ENCODE data around the gene CPO. TPM values are rescaled to one million over a fixed set of nuclear protein-coding genes. Genes with fewer than 3 reads are reported as not detected.

CPO gene
- total RNA-seq, 1 experiment from 2014 or later, result 0.32 TPM

DNA sequence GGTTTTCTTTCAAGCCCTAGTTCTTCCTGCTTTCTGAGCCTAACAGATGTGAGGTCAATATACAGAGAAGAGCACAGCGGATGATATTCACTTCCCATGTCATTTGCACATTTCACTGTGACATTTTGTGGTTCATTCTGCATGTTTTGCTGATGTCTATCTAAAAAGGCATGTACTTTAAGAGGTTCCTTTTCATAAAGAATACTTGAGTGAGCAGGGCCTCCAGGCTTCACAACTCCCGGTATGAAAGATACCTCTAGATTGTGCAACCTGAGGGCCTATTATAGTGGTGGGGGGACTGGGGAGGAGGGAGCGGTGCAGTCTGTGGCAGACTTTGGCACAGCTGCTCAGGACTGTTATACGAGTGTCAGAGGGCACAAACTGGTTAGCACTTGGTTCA lies 54.6 kb downstream of the CPO start:
- Histone ChIP-seq H3K79me2 (ENCODE audit: insufficient read depth, low read length) (no peaks in the 10 kb centered on the region), H3K4me1 (ENCODE audit: control insufficient read depth in 1 of 2, insufficient read depth in 2 of 2, low read length in 2 of 2) (peaks cover 0 to 4% of the 10 kb centered on the region in 2 experiments; a peak in 2 of 4 replicates), H3K4me3 (replicated peaks in 1 of 2; ENCODE audit: low read depth in 1 of 2, low read length in 2 of 2) (no peak overlapping the region), H3K9ac (ENCODE audit: low read length) (no peak overlapping the region), H3K9me2 (ENCODE audit: insufficient read depth) (no peaks in the 10 kb centered on the region), H4K20me1 (ENCODE audit: insufficient read depth) (no peaks in the 10 kb centered on the region), H3K27ac (ENCODE audit: low read depth, low read length) (no peak overlapping the region), H3K9me3 (ENCODE audit: control insufficient read depth in 1 of 2, insufficient read depth in 1 of 2, low read depth in 1 of 2, low read length in 2 of 2) (no peaks in the 10 kb centered on the region), H3K4me2 (ENCODE audit: low read length) (no peak overlapping the region), H2AFZ (ENCODE audit: low read depth, low read length, poor library complexity, severe bottlenecking) (no peak overlapping the region), H3K27me3 (ENCODE audit: insufficient read depth, low read length) (no peaks in the 10 kb centered on the region), H3K36me3 (ENCODE audit: control insufficient read depth in 1 of 2, insufficient read depth in 2 of 2, low read length in 2 of 2) (no peaks in the 10 kb centered on the region)
- BruUV-seq (replicated peaks), result no TSS peak
- ChIA-PET RAD21 (ENCODE audit: low non-redundant PET in 1 of 2, low total read pairs in 2 of 2, uncharacterized antibody in 2 of 2, unreplicated experiment in 2 of 2) (no interaction called here), POLR2A (no interaction called here), CTCF (interaction anchor here (1.6 kb wide), 1 partner anchor 15 kb away, joined by 5 read pairs; no protein-coding TSS in a partner anchor)
- intact Hi-C loops (cut with micrococcal nuclease), result no loop called here
- ATAC-seq, result no peak
- no peak for DNase-seq (ENCODE audit: low read depth, low spot score)
- TF ChIP-seq EGR1 (IDR thresholded peaks at IDR 0.05; ENCODE audit: low read depth) (no peak), CEBPB (IDR thresholded peaks at IDR 0.05; ENCODE audit: low read depth) (no peak), SIN3A (IDR thresholded peaks at IDR 0.05; ENCODE audit: low read depth) (no peak), POLR2A (IDR thresholded peaks at IDR 0.05; ENCODE audit: borderline replicate concordance, extremely low read depth, insufficient read depth, insufficient read length) (no peak), SRF (IDR thresholded peaks at IDR 0.05; ENCODE audit: low read depth) (no peak), SP1 (IDR thresholded peaks at IDR 0.05; ENCODE audit: low read depth) (no peak), EZH2 (IDR thresholded peaks at IDR 0.05) (no peak), RAD21 (IDR thresholded peaks at IDR 0.05; ENCODE audit: low read depth) (no peak), CBX3 (IDR thresholded peaks at IDR 0.05; ENCODE audit: low read depth) (no peak), ZNF274 (IDR thresholded peaks at IDR 0.05; ENCODE audit: low read depth, low read length) (no peak), EZH2phosphoT487 (IDR thresholded peaks at IDR 0.05; ENCODE audit: borderline replicate concordance) (no peak), ELF1 (IDR thresholded peaks at IDR 0.05; ENCODE audit: borderline replicate concordance, low read depth) (no peak), JUND (IDR thresholded peaks at IDR 0.05) (no peak), YY1 (IDR thresholded peaks at IDR 0.05; ENCODE audit: extremely low read depth, insufficient replicate concordance, low read depth, low read length) (no peak), FOSL1 (IDR thresholded peaks at IDR 0.05; ENCODE audit: low read depth) (no peak)
- TF ChIP-seq, protein P1, sequence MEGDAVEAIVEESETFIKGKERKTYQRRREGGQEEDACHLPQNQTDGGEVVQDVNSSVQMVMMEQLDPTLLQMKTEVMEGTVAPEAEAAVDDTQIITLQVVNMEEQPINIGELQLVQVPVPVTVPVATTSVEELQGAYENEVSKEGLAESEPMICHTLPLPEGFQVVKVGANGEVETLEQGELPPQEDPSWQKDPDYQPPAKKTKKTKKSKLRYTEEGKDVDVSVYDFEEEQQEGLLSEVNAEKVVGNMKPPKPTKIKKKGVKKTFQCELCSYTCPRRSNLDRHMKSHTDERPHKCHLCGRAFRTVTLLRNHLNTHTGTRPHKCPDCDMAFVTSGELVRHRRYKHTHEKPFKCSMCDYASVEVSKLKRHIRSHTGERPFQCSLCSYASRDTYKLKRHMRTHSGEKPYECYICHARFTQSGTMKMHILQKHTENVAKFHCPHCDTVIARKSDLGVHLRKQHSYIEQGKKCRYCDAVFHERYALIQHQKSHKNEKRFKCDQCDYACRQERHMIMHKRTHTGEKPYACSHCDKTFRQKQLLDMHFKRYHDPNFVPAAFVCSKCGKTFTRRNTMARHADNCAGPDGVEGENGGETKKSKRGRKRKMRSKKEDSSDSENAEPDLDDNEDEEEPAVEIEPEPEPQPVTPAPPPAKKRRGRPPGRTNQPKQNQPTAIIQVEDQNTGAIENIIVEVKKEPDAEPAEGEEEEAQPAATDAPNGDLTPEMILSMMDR (IDR thresholded peaks at IDR 0.05 in 2 of 3, conservative IDR thresholded peaks at IDR 0.05 in 1 of 3; ENCODE audit: borderline replicate concordance in 1 of 3, insufficient read depth in 1 of 3, low read depth in 2 of 3, low read length in 2 of 3), result no peak
- TF ChIP-seq, protein P2, sequence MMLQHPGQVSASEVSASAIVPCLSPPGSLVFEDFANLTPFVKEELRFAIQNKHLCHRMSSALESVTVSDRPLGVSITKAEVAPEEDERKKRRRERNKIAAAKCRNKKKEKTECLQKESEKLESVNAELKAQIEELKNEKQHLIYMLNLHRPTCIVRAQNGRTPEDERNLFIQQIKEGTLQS (IDR thresholded peaks at IDR 0.05), result no peak
- TF ChIP-seq, protein P3, sequence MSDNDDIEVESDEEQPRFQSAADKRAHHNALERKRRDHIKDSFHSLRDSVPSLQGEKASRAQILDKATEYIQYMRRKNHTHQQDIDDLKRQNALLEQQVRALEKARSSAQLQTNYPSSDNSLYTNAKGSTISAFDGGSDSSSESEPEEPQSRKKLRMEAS (IDR thresholded peaks at IDR 0.05), result no peak
- TF ChIP-seq, protein P4, sequence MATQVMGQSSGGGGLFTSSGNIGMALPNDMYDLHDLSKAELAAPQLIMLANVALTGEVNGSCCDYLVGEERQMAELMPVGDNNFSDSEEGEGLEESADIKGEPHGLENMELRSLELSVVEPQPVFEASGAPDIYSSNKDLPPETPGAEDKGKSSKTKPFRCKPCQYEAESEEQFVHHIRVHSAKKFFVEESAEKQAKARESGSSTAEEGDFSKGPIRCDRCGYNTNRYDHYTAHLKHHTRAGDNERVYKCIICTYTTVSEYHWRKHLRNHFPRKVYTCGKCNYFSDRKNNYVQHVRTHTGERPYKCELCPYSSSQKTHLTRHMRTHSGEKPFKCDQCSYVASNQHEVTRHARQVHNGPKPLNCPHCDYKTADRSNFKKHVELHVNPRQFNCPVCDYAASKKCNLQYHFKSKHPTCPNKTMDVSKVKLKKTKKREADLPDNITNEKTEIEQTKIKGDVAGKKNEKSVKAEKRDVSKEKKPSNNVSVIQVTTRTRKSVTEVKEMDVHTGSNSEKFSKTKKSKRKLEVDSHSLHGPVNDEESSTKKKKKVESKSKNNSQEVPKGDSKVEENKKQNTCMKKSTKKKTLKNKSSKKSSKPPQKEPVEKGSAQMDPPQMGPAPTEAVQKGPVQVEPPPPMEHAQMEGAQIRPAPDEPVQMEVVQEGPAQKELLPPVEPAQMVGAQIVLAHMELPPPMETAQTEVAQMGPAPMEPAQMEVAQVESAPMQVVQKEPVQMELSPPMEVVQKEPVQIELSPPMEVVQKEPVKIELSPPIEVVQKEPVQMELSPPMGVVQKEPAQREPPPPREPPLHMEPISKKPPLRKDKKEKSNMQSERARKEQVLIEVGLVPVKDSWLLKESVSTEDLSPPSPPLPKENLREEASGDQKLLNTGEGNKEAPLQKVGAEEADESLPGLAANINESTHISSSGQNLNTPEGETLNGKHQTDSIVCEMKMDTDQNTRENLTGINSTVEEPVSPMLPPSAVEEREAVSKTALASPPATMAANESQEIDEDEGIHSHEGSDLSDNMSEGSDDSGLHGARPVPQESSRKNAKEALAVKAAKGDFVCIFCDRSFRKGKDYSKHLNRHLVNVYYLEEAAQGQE (IDR thresholded peaks at IDR 0.05; ENCODE audit: low read depth), result no peak
- TF ChIP-seq, protein P5, sequence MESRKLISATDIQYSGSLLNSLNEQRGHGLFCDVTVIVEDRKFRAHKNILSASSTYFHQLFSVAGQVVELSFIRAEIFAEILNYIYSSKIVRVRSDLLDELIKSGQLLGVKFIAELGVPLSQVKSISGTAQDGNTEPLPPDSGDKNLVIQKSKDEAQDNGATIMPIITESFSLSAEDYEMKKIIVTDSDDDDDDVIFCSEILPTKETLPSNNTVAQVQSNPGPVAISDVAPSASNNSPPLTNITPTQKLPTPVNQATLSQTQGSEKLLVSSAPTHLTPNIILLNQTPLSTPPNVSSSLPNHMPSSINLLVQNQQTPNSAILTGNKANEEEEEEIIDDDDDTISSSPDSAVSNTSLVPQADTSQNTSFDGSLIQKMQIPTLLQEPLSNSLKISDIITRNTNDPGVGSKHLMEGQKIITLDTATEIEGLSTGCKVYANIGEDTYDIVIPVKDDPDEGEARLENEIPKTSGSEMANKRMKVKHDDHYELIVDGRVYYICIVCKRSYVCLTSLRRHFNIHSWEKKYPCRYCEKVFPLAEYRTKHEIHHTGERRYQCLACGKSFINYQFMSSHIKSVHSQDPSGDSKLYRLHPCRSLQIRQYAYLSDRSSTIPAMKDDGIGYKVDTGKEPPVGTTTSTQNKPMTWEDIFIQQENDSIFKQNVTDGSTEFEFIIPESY (IDR thresholded peaks at IDR 0.05; ENCODE audit: extremely low read depth, insufficient replicate concordance, low read length), result no peak

Data from HCT116 (cell line).